Upper lobe of right lung (tissue), 1 donor: ENCODE measurements around the gene IGF2BP3. TPM values are rescaled to one million over a fixed set of nuclear protein-coding genes. Genes with fewer than 3 reads are reported as not detected.
"Not testable (repeated sequence)": the region's sequence is repeated elsewhere in the genome, so short reads cannot be mapped to it uniquely, and the experiment has no call there.

Source experiments
- ATAC-seq: fragments of 200-7000 bp; cut with Tn5 transposase; one replicate; pipeline ENCODE4 v1.9.1; 2020; ENCODE audit warnings: mild to moderate bottlenecking, moderate library complexity
- DNase-seq: peaks from one replicate; pipeline ENCODE4 v3.0.0-alpha.2; 2020
- H3K27ac ChIP-seq: fragments of 200-600 bp; one replicate; pipeline ENCODE4 v1.8.0; 2022
- H3K27me3 ChIP-seq: fragments of 200-600 bp; one replicate; pipeline ENCODE4 v1.8.0; 2022; ENCODE audit warnings: mild to moderate bottlenecking
- H3K36me3 ChIP-seq: fragments of 200-600 bp; one replicate; pipeline ENCODE4 v1.8.0; 2022
- H3K4me1 ChIP-seq: fragments of 200-600 bp; one replicate; pipeline ENCODE4 v1.8.0; 2022
- H3K4me3 ChIP-seq: fragments of 200-600 bp; one replicate; pipeline ENCODE4 v1.8.0; 2022; ENCODE audit warnings: mild to moderate bottlenecking
- H3K9me3 ChIP-seq: fragments of 200-600 bp; one replicate; pipeline ENCODE4 v1.8.0; 2022
- intact Hi-C: fragments of 100-400 bp; cut with DNase I; formaldehyde crosslinking; loops from one replicate; pipeline ENCODE4 v1.11.0; 2022
- long read RNA-seq: library from polyadenylated mRNA; unstranded; transcript quantifications from one replicate; pipeline ENCODE4 v2.0.0, GENCODE V29; 2021
- total RNA-seq: library from RNA; stranded (reverse); fragmentation: NEBNext Ultra II Directional; extraction: Animal tissue kit (Norgen Biotek cat#: 25700); gene quantifications from one replicate; pipeline ENCODE4 v1.2.1, GENCODE V29; 2021
- TF ChIP-seq, protein P1 (sequence below): fragments of 200-600 bp; IDR thresholded peaks from one replicate; pipeline ENCODE4 v1.8.0; 2022; ENCODE audit warnings: antibody characterized with exemption
- donor health status: DM: no; HTN: yes; CAD: no; lungs with severe emphysema.

The IGF2BP3 gene
- total RNA-seq, result 3.3 TPM
- long read RNA-seq, partial matches to known transcripts, result 0 of 1 reads
- long read RNA-seq, other reads (novel, unspliced or antisense), result 0 of 1 reads

DNA sequence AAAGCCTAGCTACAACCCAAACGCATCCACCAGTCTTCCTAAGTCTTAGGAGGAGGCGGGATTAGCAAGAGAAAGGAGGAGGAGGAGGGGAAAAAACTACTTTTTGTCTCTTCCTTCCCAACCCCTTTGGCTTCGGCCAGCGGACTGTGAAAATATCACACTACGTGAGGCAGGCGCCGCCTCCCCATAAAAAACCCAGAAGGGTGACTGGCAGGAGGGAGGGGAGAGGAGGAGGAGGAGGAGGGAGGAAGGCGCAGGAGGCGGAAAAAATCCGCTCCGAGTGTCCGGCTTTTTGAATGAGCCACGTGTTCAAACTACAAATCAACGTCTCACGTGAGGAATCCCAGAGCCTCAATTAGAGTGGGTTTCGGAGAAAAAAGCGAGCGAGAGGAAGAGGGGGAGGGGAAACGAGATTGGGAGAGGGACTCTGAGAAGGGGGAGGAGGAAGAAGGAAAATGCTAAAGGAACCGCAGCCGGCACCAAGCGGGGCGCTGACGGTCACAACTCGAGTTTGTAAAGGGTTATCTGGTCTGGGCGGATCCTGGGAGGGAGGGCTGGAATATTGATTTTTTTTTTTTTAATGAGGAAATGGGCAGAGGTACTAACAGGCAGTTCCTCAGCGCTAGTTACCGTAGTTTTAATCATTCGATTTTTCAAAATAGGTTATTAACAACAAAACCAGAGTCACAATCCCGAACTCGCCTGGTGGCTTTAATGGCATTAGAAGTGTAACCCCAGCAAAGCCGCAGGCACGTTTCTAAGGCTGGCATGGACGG lies at the start of gene IGF2BP3:
Gene IGF2BP3, minus strand, starts transcription at position 162 of the 776 bp plus-strand sequence. CDS start 381 bp downstream, outside the sequence.
- DNase-seq (no peak), ATAC-seq (no peak)
- H3K9me3 ChIP-seq, result no peaks in the 10 kb centered on the region
- TF ChIP-seq, protein P1, sequence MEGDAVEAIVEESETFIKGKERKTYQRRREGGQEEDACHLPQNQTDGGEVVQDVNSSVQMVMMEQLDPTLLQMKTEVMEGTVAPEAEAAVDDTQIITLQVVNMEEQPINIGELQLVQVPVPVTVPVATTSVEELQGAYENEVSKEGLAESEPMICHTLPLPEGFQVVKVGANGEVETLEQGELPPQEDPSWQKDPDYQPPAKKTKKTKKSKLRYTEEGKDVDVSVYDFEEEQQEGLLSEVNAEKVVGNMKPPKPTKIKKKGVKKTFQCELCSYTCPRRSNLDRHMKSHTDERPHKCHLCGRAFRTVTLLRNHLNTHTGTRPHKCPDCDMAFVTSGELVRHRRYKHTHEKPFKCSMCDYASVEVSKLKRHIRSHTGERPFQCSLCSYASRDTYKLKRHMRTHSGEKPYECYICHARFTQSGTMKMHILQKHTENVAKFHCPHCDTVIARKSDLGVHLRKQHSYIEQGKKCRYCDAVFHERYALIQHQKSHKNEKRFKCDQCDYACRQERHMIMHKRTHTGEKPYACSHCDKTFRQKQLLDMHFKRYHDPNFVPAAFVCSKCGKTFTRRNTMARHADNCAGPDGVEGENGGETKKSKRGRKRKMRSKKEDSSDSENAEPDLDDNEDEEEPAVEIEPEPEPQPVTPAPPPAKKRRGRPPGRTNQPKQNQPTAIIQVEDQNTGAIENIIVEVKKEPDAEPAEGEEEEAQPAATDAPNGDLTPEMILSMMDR, result no peak
- intact Hi-C loops, result no loop called here
- H3K27ac ChIP-seq, result no peak within 1 kb of the TSS
- peaks cover 99% of the 10 kb centered on the region for H3K27me3 ChIP-seq
- H3K4me3 ChIP-seq, result peak within 1 kb of the TSS; percentile 33
- no peaks in the 10 kb centered on the region for H3K36me3 ChIP-seq
- H3K4me1 ChIP-seq, result peaks cover 42% of the 10 kb centered on the region

DNA sequence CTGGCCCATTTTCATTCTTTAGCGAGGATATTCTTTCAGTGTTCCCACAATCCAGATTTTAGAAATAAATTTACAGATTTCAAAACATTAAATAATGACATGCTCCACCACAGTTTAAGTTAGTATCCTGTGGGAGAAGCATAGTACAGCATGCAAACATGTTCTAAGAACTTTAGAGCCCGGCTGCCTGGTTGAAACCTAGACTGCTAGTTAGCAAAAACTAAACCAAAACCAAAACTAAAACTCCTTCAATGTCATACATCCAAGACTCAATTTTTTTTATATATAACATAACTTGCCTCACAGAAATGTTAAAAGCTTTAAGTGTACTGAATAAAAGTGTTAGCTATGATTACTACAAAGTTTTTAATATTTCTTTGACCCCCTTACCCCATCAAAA lies 44.5 kb upstream of the IGF2BP3 start:
- no peaks in the 10 kb centered on the region for H3K4me1 ChIP-seq
- no peak overlapping the region for H3K27ac ChIP-seq
- no peak overlapping the region for H3K4me3 ChIP-seq
- DNase-seq, result no peak
- H3K36me3 ChIP-seq, result peaks cover 97% of the 10 kb centered on the region
- TF ChIP-seq, protein P1, result no peak
- intact Hi-C loops, result no loop called here
- no peak for ATAC-seq
- no peaks in the 10 kb centered on the region for H3K9me3 ChIP-seq
- H3K27me3 ChIP-seq, result no peaks in the 10 kb centered on the region

DNA sequence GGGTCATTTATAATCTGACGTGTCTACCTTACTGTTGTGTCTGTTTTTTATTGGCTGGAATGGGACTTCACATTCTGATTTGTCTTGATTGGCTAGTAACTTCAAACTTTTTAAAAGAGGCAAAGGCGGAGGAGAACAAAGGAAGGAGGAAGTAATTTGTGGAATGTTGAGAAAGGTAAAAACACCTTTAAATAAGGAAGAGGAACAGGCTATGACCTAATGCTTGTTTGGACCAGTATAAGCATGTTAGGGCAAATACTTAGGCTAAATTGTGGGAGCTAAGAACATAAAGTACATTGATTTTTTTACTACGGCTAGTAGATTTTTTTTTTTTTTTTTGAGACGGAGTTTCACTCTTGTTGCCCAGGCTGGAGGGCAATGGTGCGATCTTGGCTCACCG lies 43.5 kb upstream of the IGF2BP3 start:
- H3K27me3 ChIP-seq, H3K27ac ChIP-seq, ATAC-seq, H3K4me1 ChIP-seq, DNase-seq, H3K9me3 ChIP-seq, H3K4me3 ChIP-seq, intact Hi-C loops: not testable (repeated sequence)
- peaks cover 97% of the 10 kb centered on the region for H3K36me3 ChIP-seq

DNA sequence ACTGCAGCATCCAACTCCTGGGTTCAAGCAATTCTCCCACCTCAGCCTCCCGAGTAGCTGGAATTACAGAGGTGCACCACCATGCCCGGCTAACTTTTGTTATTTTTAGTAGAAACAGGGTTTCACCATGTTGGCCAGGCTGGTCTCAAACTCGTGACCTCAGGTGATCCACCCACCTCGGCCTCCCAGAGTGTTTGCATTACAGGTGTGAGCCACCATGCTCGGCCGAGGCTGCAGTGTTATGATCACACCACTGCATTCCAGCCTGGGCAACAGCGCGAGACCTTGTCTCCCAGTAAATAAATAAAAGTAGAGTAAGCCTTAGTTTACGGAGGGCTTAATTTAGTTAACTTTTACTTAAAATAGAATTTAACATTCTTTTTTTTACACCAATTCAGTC lies 23.7 kb upstream of the IGF2BP3 start:
- no peak overlapping the region for H3K4me3 ChIP-seq
- TF ChIP-seq, protein P1, result no peak
- no peaks in the 10 kb centered on the region for H3K9me3 ChIP-seq
- DNase-seq (no peak), ATAC-seq (no peak)
- intact Hi-C loops, result no loop called here
- no peak overlapping the region for H3K27ac ChIP-seq
- H3K27me3 ChIP-seq, result no peaks in the 10 kb centered on the region
- no peaks in the 10 kb centered on the region for H3K4me1 ChIP-seq
- H3K36me3 ChIP-seq, result no peaks in the 10 kb centered on the region

DNA sequence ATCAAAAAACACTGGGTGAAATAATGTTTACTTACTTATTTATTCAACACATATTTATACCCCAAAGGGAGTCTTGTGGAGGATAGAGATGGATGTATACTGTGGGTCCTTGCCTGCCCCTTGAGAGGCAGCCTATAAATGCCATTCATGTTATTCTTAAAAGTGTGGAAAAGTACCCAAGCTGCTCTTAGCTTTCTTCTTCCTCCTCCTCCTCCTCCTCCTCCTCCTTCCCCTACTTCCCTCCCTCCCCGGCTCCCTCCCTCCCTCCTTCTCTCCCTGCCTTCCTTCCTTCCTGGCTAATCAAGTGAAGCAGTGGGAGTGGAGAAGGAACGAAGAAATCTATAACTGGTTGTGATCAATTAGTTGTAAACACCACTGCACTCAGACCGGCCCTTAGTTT lies 21.2 kb upstream of the IGF2BP3 start:
- Histone ChIP-seq H3K4me3 (no peak overlapping the region), H3K27ac (no peak overlapping the region)
- intact Hi-C loops, result no loop called here

More for the DNA sequence above, 21.2 kb upstream of the IGF2BP3 start:
- no peaks in the 10 kb centered on the region for H3K36me3 ChIP-seq
- ATAC-seq, result no peak
- no peaks in the 10 kb centered on the region for H3K9me3 ChIP-seq
- no peaks in the 10 kb centered on the region for H3K4me1 ChIP-seq
- TF ChIP-seq, protein P1, result no peak
- no peaks in the 10 kb centered on the region for H3K27me3 ChIP-seq
- DNase-seq, result no peak
